GM19438 (cell line): ENCODE results near the gene HTR3A.

Experiments used
- ATAC-seq: cut with Tn5 transposase; IDR thresholded peaks from one replicate; pipeline ENCODE4 v1.9.1; 2021; ENCODE audit warnings: low read depth; ENCODE audit not compliant: unreplicated experiment

Gene HTR3A

DNA sequence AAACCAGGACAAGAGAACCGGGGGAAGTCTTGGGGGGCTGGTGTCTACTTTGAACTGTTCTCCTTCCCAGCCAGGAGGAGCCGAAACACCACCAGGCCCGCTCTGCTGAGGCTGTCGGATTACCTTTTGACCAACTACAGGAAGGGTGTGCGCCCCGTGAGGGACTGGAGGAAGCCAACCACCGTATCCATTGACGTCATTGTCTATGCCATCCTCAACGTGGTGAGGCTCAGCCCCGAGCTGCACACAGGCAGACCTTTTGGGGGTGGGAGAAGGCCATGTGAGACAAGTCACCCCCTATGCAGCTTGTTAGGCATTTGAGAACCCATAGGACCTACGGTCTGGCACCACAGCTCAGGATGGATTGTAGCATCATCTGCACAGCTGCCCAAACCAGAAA is 2.8 kb downstream of the HTR3A start:
- ATAC-seq = no peak

DNA sequence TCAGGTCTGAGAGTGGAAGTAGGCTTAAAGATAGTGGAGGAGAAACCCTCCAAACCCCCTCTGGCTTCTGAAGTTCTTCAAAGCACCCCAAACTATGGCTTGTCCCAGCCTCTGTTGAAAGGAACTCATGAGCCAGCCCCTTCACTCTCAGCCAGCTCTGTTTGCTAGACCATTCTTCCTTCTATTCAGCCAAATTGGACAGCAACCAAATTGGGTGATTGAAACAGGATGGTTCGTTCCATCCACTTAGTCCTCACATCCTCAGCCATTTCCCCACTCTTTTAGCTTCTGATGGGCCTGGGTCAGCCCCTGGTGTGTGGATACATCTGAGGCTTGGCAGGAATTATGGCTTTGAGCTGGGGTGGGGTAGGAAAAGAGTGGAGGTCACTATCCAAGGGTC is 4.5 kb downstream of the HTR3A start:
- no peak for ATAC-seq

DNA sequence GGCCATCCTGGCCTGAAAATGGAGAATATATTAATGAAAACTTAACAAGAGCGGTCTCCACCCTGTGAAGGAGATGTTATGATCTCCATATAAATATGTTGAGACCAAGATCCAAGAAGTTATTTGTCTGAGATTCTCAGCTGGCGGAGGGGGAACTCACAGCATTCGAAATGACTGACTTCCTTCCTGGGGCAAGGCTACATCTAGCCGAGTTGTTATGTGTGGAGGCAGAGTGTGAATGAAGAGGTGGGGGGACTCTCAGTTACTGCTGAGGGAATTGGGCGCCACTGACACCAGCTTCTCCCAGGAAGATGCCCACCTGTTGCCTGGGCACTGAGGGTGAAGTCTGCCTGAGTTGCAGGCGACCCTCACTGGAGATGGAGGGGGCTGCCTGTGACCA is 5.9 kb downstream of the HTR3A start:
- ATAC-seq = no peak

DNA sequence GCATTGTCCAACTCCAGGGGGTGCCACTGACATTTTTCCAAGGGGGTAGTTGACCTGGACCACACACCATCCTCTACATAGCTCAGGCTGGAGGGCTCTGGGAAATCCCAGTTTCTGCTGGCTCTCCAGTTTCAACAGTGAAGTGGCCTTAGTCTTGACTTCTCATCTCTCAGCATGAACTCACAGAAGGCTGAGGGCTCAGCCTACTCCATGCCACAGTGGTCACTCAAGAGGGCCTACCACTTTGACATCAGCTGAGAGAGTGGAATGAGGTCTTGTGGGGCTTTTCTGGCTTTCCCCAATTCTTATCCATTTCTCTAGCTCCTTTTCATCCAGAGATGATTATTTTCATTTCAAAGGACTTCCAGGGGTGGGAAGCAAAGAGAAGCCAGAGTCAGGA is 7.4 kb downstream of the HTR3A start:
- ATAC-seq = no peak

DNA sequence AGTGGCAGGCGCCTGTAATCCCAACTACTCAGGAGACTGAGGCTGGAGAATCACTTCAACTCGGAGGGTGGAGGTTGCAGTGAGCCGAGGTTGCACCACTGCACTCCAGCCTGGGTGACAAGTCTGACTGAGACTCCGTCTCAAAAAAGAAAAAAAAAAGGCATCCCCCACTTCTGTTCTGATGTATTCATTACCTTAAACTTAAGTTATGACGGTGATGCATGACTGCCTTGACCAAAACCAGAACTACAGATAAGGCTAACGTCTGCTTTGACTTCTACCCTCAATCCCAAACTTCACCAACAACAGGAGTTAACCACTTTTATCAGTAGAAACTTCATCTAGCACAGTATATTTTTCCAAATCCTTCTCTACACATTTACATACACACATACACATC is 9.9 kb downstream of the HTR3A start:
- no peak for ATAC-seq

DNA sequence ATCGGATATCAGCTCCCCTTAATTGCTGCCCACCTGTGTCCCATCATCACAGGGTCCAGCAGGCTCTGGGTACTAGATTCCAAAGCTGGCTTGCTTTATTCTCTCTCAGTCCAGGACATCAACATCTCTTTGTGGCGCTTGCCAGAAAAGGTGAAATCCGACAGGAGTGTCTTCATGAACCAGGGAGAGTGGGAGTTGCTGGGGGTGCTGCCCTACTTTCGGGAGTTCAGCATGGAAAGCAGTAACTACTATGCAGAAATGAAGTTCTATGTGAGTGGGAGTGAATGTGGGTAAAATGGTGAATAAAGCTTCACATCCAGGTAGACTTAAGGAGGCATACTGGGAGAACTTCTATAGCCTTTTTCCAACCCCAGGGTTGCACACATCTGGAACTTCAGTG is 11.0 kb downstream of the HTR3A start:
- ATAC-seq = no peak

DNA sequence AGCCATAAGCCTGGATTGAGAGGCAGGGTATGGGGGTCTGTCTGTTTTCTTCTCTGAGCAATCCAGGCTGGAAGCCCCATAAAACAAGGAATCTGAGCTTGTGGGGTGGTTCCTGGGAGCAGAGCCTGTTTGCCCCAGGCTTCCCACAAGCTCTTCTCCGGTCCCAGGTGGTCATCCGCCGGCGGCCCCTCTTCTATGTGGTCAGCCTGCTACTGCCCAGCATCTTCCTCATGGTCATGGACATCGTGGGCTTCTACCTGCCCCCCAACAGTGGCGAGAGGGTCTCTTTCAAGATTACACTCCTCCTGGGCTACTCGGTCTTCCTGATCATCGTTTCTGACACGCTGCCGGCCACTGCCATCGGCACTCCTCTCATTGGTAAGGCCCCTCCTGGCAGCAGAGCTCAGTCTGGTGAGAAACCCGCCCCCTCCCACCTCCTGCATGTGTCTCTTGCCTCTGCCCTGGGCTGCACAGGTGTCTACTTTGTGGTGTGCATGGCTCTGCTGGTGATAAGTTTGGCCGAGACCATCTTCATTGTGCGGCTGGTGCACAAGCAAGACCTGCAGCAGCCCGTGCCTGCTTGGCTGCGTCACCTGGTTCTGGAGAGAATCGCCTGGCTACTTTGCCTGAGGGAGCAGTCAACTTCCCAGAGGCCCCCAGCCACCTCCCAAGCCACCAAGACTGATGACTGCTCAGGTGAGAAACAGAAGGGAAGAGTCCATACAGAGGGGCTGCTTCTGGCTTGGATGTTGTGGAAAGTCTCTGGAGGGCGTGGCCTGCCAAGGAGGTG is 11.6 kb downstream of the HTR3A start:
- ATAC-seq = no peak

DNA sequence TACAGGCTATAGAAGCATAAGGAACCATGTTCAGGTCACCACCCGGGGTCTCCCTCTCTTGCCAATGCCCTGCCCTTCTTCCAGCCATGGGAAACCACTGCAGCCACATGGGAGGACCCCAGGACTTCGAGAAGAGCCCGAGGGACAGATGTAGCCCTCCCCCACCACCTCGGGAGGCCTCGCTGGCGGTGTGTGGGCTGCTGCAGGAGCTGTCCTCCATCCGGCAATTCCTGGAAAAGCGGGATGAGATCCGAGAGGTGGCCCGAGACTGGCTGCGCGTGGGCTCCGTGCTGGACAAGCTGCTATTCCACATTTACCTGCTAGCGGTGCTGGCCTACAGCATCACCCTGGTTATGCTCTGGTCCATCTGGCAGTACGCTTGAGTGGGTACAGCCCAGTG is 14.5 kb downstream of the HTR3A start:
- no peak for ATAC-seq

DNA sequence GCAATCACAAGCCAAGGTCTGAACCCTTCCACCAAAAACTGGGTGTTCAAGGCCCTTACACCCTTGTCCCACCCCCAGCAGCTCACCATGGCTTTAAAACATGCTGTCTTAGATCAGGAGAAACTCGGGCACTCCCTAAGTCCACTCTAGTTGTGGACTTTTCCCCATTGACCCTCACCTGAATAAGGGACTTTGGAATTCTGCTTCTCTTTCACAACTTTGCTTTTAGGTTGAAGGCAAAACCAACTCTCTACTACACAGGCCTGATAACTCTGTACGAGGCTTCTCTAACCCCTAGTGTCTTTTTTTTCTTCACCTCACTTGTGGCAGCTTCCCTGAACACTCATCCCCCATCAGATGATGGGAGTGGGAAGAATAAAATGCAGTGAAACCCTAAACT is 15.0 kb downstream of the HTR3A start:
- no peak for ATAC-seq

DNA sequence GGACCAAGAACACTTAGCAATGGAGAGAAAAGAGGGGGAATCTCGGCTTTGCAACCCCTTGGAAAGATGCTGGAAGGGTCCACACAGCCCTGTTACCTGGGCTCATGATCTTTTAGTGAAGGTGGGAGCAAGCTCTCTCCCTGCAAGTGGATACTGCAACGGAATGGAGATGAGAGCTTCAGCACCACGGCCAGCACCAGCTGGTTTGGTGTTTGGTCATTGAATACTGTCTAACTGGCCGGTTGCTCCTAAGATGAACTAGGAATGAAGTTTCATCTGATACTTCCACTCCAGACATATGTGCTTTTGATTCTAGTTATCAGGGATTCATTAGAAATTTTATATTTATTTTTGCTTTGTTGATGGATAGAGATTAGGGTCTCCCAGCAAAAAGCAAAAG is 16.3 kb downstream of the HTR3A start:
- no peak for ATAC-seq

DNA sequence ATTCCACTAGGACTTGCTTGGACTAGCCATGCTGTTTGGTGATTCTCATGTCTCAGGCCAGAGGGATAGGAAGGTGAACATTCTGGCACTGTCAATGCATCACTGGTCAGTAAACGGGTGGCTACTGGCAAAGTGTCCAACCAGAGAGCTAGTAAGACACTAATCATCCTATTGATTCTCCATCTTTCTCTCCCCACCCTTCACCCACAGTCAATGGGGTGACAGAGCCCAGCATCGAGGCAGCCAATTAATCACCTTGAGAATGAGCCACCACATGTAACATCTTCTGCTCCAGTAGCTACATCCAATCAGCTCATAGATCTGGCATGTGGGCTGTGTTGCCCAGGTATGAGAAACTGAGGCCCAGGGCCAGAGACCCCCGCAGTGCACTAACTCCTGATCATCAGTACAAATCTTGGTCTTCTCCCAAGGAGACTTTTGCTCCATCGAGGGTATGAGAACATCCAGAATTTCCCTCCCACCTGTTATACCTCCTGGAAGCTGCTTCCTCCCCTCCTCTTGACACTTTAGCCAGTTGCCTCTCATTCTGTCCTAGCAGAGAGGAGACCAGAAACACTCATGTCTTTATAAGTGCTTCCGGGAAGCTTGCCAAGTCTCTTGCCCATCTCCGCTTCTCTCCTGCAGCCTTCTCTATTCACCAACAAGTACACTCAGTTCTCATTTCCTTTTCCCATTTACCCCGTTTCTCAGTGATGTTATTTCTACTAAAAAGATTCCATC is 17.0 kb downstream of the HTR3A start:
- no peak for ATAC-seq

DNA sequence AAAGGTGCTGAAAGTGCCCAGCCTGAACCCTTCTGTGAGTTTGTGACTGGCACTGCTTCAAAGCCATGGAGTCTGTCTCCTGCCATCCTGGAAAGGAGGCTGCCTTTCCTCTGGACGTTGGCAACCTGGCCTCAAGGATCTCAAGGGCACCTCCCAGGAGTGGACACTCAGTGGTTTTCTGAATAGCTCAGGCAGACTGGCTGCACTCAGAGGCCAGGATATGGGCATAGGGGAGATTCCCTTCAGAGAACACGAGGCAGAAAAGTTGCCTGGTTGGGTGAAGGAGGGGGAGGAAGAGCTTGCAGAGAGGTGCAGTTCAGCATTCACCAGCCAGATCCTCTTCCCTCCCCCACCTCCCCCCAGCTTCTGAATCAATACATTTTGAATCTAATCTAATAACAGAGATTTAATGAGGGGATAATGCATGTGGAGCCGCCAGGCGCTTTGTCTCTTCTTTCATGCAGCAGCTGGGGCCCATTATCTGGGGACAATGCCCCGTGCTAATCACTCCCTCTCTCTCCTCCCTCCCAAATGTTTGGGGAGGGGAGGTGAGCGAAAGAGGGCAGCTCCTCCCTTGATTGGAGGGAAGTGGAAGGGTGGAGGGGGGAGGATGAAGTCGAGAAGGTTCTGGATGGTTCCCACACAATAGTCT is 17.7 kb downstream of the HTR3A start:
- ATAC-seq = no peak

DNA sequence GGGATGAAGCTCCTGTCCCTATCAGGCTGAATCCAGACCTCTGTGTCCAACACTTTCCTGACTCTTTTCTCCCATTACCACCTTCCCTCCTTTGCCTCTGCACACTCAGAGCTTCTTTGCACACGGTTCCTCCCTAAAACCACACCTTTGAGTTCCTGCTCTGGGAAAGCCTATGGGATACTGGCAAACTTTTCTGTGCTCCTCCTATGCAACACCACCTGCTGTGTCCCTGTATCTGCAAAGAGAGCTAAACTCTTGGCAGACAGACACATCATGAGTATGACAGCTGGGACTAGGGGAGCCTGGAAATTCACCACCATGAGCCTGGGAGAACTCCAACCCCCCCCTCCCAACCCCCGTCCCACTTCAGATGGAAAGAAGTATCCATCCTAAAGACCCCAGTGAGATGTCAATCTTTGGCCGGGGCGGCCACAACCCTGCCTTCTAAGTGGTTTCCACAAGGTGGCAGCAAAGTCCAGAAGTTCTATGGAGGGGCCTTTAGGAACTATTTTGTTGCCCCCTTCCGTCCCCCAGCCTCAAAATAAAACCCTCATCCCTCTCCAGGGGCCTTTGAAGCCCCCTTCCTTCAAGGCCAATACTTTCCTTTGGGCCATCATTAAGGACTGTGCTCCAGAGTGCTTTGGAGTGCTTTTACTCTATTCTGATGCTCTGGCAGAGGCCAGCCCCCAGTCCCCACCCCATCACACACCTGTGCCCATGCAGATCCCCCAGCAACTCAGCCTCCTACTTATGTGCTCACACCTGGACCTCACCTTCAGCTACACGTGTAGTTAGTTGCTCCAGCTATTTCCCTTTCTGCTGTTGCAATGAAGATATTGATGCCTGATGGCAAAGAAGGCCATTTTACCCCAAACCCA is 19.4 kb downstream of the HTR3A start:
- no peak for ATAC-seq

DNA sequence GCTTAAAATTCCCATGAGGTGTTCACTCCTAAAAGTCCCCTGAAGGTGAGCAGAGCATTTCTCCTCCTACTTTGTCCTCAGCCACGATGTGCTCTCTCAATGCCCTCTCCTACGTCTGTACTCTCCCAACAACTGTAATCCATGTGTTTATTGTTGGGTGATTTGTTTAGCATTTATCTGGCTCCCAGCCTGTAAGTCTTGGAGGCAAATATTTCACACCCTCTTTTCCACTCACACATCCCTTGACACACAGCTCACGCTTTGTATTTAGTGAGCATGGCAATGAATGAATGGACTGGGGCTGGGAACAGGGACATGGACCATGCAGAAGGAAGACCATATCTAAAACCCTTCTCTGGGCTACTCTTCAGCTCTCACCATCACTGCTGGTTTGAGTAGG is 22.6 kb downstream of the HTR3A start:
- no peak for ATAC-seq

DNA sequence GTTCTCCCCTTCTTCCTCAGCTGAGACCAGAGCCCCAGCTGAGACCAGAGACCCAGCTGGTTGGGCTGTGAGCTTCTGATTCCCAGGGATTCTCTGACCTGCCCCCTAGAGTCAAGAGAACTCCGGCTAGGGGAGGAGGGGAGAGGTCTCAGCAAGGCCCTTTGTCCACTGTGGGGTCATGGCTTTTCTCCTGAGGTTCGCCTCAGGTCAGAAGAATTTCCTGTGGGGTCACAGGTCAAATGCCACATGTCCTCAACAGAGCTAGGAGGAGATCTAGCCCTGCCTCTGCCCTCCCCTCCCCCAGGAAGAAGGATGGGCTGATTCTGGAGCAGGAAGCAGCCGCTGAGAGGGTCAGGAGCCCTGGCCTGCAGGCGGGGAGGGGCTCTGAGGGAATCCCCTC is 23.7 kb downstream of the HTR3A start:
- ATAC-seq = no peak

DNA sequence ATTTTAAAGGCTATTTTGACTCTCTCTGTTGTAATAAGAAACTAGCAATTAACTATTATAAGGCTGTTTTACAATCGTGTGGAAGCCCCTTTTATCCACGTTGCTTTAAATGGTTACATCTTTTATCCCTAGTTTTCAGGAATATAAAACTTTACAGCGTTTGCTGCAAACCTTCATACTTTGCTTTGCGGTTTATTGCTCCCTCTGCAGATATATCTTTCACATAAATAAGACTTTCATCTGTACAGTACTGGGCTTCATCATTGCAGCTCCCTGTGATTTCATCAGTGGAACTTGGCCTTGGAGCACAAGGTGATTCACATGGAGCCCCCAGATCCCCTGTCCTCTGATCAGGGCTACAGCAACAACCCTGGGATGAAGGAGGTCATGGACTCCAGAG is 25.6 kb downstream of the HTR3A start:
- ATAC-seq = no peak

DNA sequence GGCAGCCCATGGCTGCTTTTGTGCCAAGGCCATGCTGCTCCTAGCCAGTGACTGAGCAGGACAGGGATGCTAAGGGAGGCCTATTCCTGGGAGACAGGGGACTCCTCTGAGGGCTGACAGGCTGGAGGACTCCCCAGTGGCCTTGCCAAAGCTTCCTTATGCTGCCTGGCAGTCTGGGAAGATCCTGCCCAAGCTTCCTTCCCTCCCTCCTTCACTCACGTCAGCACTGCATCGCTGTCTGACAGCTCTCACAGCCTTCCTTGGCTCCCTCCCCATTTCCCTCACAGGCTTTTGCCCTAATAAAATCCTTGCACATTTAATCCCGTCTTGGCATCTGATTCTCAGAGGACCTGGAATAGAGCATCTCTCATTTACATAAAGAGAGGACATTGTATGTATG is 26.5 kb downstream of the HTR3A start:
- ATAC-seq = no peak

DNA sequence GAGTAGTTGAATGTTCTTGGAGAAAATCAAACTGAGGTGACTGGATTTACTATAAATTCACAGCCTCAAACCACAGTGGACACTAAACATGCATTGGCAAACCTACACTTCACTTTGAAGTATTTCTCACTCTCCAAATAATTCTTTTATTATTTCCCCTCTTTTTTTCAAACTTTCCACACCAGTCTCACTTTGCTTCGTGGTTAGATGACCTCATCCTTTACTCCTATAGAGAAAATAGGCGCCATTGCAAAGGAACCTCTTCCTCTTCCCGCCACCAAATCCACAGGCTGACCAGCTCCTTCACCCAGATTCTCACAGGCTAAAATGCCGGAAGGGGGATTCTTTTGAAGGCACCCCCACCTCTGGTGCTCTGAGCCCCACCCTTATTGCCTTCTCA is 33.4 kb downstream of the HTR3A start:
- ATAC-seq = no peak

DNA sequence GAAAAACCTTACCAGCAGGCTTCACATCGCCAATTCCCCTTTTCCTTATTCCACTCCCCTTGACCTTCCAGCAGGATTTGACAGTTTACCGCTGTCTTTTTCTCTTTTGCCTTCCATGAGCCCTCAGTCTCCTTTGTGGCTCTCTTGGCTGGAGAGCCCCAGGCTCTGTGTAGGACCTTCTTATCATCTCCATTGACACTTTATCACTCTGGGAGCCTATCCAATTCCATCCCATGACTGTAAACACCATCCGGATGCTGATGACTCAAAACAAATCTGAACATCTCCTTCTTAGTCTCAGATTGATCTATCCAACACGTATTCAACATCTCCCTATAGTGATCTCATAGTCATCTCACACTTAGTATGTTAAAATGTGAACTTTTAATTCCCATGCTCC is 36.0 kb downstream of the HTR3A start:
- ATAC-seq = no peak

DNA sequence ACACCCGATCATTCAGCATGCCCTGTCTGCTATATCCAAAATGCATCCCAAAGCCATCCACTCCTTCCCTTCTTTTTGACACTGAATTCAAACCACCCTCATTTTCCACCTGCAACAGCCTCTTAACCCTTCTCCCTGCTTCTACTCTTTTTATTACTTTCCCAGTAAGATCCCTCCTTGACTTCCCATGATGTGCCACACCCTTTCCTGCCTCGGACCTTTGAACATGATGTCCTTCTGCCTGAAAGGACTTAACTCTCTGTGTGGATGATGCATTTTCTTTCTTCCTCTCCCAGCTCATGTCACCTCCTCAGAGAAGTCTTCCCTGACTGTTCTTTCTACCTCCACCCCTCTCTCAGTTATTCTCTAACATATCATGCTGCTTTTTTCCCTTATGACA is 36.5 kb downstream of the HTR3A start:
- no peak for ATAC-seq

DNA sequence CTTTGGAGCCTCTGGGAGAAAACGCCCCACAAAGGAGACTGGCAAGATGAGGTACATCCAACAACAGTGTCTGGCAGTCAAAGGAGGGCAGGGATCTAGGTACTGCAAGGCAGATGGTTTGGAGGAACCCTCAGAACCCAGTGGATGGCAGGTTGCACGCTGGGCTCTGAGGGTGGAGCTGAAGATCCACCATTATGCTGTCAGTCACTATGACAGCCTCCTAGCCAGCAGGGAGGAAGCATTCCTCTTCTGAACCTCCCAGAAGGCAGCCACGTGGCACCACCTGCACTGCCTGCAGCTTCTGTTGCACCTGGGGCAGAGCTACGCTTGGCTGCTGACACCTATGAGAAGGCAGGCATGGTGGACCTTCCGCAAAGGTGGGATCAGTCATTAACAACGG is 40.2 kb downstream of the HTR3A start:
- ATAC-seq = no peak
